OCI-LY1 (cell line): ENCODE data around the gene ELK3.

Source experiments
- H2AFZ ChIP-seq: fragments of 200-600 bp; sonication (generic), shearing (Covaris generic); 2 replicates; pipeline ENCODE4 v1.6.0; 2014; ENCODE audit warnings: antibody characterized with exemption, mild to moderate bottlenecking, low read length
- H3F3A ChIP-seq: fragments of 200-600 bp; sonication (generic), shearing (Covaris generic); 2 replicates; pipeline ENCODE4 v1.6.0; 2014; ENCODE audit warnings: mild to moderate bottlenecking, antibody characterized with exemption, low read length, moderate library complexity; ENCODE audit not compliant: insufficient read depth
- H3K27ac ChIP-seq: fragments of 200-600 bp; sonication (generic); 2 replicates; pipeline ENCODE4 v1.5.1; 2014; ENCODE audit warnings: low read length, mixed run types, mild to moderate bottlenecking, low read depth; ENCODE audit not compliant: poor library complexity, severe bottlenecking
- H3K27me3 ChIP-seq: fragments of 200-600 bp; sonication (generic); 2 replicates; pipeline ENCODE4 v1.6.0; 2014; ENCODE audit warnings: antibody characterized with exemption, mild to moderate bottlenecking, low read length, moderate library complexity; ENCODE audit not compliant: insufficient read depth
- H3K36me3 ChIP-seq: fragments of 200-600 bp; sonication (generic); 2 replicates; pipeline ENCODE4 v1.6.1; 2014; ENCODE audit warnings: mild to moderate bottlenecking, antibody characterized with exemption, low read length, moderate library complexity, mixed read lengths; ENCODE audit not compliant: insufficient read depth
- H3K4me1 ChIP-seq: fragments of 200-600 bp; sonication (generic); 2 replicates; pipeline ENCODE4 v1.5.1; 2014; ENCODE audit warnings: mild to moderate bottlenecking, low read length, moderate library complexity; ENCODE audit not compliant: insufficient read depth, severe bottlenecking
- H3K4me2 ChIP-seq: fragments of 200-600 bp; sonication (generic), shearing (Covaris generic); 2 replicates; pipeline ENCODE4 v1.6.1; 2014; ENCODE audit warnings: low read length
- H3K4me3 ChIP-seq: fragments of 200-600 bp; sonication (generic); 2 replicates; pipeline ENCODE4 v1.5.1; 2014; ENCODE audit warnings: low read length, low read depth, mild to moderate bottlenecking, mixed read lengths; ENCODE audit not compliant: poor library complexity, severe bottlenecking
- H3K79me2 ChIP-seq: fragments of 200-600 bp; shearing (Covaris generic); 2 replicates; pipeline ENCODE4 v1.6.1; 2016; ENCODE audit warnings: mixed run types, low read length, mixed read lengths; ENCODE audit not compliant: insufficient read depth
- H3K9ac ChIP-seq: fragments of 200-600 bp; sonication (generic), shearing (Covaris generic); 2 replicates; pipeline ENCODE4 v1.6.1; 2014; ENCODE audit warnings: mild to moderate bottlenecking, low read length, mixed read lengths
- H3K9me2 ChIP-seq: fragments of 200-600 bp; sonication (generic), shearing (Covaris generic); 2 replicates; pipeline ENCODE4 v1.6.1; 2014; ENCODE audit warnings: low read depth, mild to moderate bottlenecking, low read length, mixed read lengths
- H3K9me3 ChIP-seq: fragments of 200-600 bp; shearing (Covaris generic); 2 replicates; pipeline ENCODE4 v1.6.1; 2014; ENCODE audit warnings: low read length, mixed read lengths
- H4K20me1 ChIP-seq: fragments of 200-600 bp; sonication (generic), shearing (Covaris generic); 2 replicates; pipeline ENCODE4 v1.6.0; 2016; ENCODE audit warnings: mild to moderate bottlenecking, low read length; ENCODE audit not compliant: insufficient read depth
- CTCF ChIP-seq: fragments of 200-600 bp; sonication (generic), shearing (Covaris generic); IDR thresholded peaks from 2 replicates; pipeline ENCODE4 v1.5.1; 2017; ENCODE audit warnings: mild to moderate bottlenecking, antibody characterized with exemption, low read length, moderate library complexity, mixed read lengths
- EZH2 ChIP-seq: fragments of 200-600 bp; sonication (generic), shearing (Covaris generic); IDR thresholded peaks from 2 replicates; pipeline ENCODE4 v1.8.0; 2017; ENCODE audit warnings: borderline replicate concordance, mixed run types, mild to moderate bottlenecking, antibody characterized with exemption, low read length, moderate library complexity, mixed read lengths

ELK3 gene

GRCh38 chr12:96294831-96295230 is 100.7 kb downstream of the ELK3 start:
- Histone ChIP-seq H3K36me3 (peaks cover 57% of the 10 kb centered on the region), H3K79me2 (no peaks in the 10 kb centered on the region), H3K4me3 (no peak overlapping the region), H3K4me1 (peaks cover 31% of the 10 kb centered on the region), H4K20me1 (no peaks in the 10 kb centered on the region), H2AFZ (no peak overlapping the region), H3K9ac (no peak overlapping the region; the same call in 1 of the 2 replicates), H3F3A (no peaks in the 10 kb centered on the region), H3K4me2 (peak overlapping the region; percentile 29), H3K27me3 (no peaks in the 10 kb centered on the region), H3K9me3 (no peaks in the 10 kb centered on the region), H3K27ac (peak overlapping the region; percentile 72), H3K9me2 (no peaks in the 10 kb centered on the region)
- no peak for TF ChIP-seq EZH2
- TF ChIP-seq CTCF: no peak

GRCh38 chr12:96295532-96296160 is 101.5 kb downstream of the ELK3 start:
- Histone ChIP-seq H3K27ac (peak overlapping the region; percentile 72), H3F3A (no peaks in the 10 kb centered on the region), H3K9ac (peak overlapping the region; percentile 23; the same call in 1 of the 2 replicates), H3K4me1 (peaks cover 31% of the 10 kb centered on the region), H3K4me3 (no peak overlapping the region), H3K9me2 (no peaks in the 10 kb centered on the region), H3K36me3 (peaks cover 55% of the 10 kb centered on the region), H3K79me2 (no peaks in the 10 kb centered on the region), H2AFZ (no peak overlapping the region), H3K27me3 (no peaks in the 10 kb centered on the region), H4K20me1 (no peaks in the 10 kb centered on the region), H3K4me2 (peak overlapping the region; percentile 29), H3K9me3 (no peaks in the 10 kb centered on the region)
- TF ChIP-seq CTCF (no peak), EZH2 (no peak)

GRCh38 chr12:96297504-96297903 is 103.3 kb downstream of the ELK3 start:
- Histone ChIP-seq H3K27ac (no peak overlapping the region), H3K9me2 (no peaks in the 10 kb centered on the region), H3K4me3 (no peak overlapping the region), H3K79me2 (no peaks in the 10 kb centered on the region), H3K4me2 (no peak overlapping the region), H3K9me3 (no peaks in the 10 kb centered on the region), H3K9ac (no peak overlapping the region), H3K36me3 (peaks cover 42% of the 10 kb centered on the region), H2AFZ (no peak overlapping the region), H3K27me3 (no peaks in the 10 kb centered on the region), H3F3A (no peaks in the 10 kb centered on the region; the same call in 1 of the 2 replicates), H3K4me1 (peaks cover 31% of the 10 kb centered on the region), H4K20me1 (no peaks in the 10 kb centered on the region)
- no peak for TF ChIP-seq EZH2
- no peak for TF ChIP-seq CTCF
